SK-MEL-5 (cell line): ENCODE results near the gene FASTKD3. TPM values are rescaled to one million over a fixed set of nuclear protein-coding genes. Genes with fewer than 3 reads are reported as not detected.

Experiments
- DNase-seq: peaks from one replicate; pipeline ENCODE4 v3.0.0-alpha.2; 2016; ENCODE audit warnings: low read depth, low spot score
- in situ Hi-C: cut with HindIII; loops from 2 replicates; pipeline ENCODE4 v1.10.0; 2016; ENCODE audit warnings: low sequenced_read_pairs, high pct_unique_total_duplicates, low pct_unique_long_range_greater_than_20kb
- total RNA-seq: library from RNA; depleted of rRNA; stranded (reverse); fragments of >200 nt; shearing (Covaris generic); gene quantifications from 2 replicates; pipeline ENCODE4 v1.2.3, GENCODE V29; 2014

FASTKD3 gene
- total RNA-seq, 1 experiment from 2014 or later: 33.6 TPM

DNA sequence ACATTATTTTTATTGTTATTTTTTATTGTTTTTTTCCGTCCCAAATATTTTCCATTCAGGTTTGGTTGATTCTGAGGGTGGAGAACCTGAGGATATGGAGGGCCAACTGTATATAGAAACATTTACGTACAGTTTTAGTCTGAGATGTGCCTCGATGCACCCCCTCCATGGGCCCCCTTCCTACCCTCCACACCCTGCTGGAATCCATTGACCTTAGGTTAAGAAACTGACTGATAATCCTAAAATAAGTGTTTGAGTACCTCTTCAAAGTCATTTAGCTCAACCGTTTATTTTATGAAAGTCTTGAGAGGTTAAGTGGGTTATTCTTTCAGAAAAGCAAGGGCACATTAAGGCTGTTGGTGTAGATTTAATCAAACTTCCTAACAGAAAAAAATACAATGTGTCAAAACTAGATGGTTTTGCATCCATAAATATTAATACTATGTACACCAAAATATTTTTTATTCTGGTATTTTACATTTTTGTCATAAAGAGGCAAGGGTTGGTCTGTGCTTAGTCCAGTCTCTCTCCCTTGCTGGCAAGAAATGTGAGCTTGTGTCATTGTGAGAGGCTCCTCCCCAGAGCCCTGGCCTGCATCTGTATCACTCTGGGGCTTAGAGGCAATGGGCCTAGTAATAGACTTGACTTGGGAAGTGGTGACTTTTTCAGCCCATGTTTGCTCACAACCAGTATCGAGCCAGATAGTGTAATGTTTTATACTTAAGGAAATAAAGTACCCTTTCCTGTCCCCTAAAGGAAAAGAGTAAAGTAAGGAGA, 15.8 kb upstream of the FASTKD3 start:
- in situ Hi-C loops: no loop called here
- no peak for DNase-seq

DNA sequence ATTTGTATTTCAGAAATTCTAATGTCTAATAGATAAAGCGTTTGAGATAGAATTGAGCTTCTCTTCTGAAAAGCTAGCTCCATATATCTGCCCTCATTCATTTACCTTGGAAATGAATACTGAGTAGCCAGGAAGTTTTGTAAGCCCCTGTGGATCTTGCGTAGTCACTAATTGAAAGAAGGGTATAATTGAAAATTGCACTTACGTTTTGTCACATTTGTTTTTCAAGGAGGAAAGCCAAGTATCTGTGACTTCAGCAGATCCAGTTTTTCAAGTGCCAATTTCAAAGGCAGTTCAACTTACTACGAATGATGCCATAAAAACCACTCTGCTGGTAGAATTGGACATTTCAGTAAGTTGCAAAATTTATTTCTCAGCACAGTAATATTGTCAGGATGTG, 14.1 kb upstream of the FASTKD3 start:
- DNase-seq: no peak
- in situ Hi-C loops: no loop called here

DNA sequence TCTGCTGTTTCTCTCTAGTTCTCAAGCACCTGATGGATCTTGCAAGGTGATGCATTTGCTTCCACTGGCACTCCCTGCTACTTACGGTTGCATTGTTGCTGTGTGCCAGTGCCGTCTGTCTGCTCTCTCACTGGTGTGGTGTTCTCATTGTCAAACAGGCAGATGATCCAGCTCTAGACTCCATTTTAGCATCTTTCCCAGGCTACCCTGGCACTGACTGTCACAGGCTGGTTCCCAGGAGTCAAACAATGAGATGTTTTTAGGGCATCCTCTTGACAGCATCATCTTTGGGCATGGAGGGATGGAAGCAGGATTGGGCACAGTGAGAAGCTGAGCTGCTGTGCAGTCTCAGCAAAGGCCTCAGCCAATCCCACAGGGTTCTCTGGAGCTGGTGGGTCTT, 13.0 kb upstream of the FASTKD3 start:
- in situ Hi-C loops: no loop called here
- no peak for DNase-seq

DNA sequence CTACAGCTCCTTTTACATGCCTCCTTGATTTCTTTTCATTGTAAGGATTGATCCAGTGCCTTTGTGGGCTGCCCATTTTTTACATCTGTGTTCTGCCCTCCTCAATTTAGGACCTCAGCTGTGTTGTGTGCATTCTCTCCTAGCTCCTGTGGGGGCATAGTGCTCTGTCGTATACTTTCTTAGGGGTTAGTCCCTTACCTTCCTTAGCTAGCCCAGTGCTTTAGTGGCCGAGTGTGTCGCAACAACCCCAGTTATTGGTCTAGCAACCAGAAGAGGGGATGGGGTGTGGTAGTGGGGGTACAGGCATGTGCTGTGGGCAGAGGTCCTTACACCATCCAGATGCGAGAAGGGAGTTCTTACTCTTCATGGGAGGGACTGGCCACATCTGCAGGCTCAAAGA, 12.3 kb upstream of the FASTKD3 start:
- peak; percentile 33 for DNase-seq
- in situ Hi-C loops: no loop called here

DNA sequence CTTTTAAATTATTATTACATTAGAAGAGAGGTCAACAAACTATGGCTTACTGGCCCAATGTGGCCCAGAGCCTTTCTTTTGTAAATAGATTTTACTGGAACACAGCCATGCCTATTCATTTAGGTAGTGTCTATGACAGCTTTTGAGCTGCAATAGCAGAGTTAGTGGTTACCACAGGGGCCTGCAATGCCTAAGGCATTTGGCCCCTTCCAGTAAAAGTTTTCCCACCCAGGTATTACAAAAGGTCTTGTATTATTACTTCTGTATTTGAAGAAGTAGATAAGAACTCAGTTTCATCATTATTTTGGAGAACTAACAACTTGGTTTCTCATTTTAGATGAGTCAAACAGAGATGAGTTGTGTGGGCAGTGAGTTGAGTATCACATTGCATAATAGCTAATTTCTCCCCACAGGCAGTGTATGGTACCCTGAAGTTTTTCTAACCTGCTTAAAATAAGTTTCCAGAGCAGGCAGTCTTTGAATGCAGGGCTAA, 9.6 kb upstream of the FASTKD3 start:
- in situ Hi-C loops: no loop called here
- no peak for DNase-seq

DNA sequence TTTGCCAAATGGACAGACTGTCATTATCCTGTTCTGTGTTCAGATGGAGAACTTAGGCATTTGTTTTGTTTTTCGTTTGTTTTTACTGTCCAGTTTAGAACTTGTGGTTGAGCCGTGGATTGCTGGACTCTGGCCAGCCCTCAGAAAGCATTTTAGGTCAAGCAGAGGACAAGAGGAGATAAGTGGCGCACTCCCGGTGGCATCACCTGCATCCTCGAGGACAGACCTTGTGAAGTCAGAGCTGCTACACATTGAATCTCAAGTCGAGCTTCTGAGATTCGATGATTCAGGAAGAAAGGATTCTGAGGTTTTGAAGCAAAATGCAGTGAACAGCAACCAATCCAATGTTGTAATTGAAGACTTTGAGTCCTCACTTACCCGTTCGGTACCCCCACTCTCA, 9.0 kb upstream of the FASTKD3 start:
- no peak for DNase-seq
- in situ Hi-C loops: no loop called here

DNA sequence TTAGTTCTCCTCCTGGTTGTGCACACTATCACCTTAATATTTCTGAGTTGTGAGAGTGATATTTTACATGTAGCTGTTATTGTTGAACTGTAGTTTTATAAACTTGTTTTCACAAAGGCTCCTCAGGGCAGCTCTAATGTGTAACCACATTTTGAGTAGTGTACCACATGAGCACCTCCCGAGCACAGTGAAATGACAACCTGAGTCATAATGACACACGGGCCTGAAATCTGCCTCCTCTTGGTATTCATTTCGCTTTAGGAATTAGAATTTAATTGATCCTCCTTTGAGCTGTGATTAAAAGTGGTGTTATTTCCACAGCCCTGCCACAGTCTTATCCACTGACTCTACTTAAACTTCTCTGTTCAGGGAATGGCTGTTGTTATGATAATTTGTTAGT, 8.0 kb upstream of the FASTKD3 start:
- in situ Hi-C loops: no loop called here
- no peak for DNase-seq

DNA sequence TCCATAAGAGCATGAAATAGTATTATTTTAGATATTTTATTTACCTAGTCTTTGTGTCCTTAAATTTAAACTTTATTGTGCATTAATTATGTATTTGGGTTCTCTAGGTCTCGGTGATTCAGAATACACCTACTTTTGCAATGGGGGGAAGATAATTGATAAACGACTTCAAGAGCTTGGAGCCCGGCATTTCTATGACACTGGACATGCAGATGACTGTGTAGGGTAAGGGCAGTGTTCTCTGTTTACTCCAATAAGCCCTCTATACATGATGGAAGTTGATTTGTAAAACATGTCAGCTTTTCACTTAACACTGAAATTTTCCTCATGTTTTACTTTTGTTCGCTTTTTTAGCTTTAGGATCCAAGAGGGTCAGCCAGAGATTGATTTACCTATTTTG, 6.3 kb upstream of the FASTKD3 start:
- DNase-seq: no peak
- in situ Hi-C loops: no loop called here

DNA sequence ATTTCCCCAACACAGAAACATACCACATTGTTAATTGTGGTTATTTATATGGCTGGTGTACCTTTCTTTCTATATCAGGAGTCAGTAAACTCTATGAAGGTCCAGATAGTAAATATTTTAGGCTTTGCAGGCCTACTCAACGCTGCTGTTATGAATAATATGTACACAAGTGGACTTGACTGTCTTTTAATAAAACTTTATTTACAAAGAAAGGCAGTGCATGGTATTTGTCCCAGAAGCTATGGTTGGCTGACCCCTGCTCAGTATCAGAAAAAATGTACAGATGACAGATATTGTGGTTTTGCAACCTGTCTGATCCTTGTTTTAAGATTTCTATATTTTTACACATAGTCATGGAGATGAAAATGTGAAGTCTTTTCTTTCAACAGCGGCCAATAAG, 5.8 kb upstream of the FASTKD3 start:
- in situ Hi-C loops: no loop called here
- DNase-seq: no peak

DNA sequence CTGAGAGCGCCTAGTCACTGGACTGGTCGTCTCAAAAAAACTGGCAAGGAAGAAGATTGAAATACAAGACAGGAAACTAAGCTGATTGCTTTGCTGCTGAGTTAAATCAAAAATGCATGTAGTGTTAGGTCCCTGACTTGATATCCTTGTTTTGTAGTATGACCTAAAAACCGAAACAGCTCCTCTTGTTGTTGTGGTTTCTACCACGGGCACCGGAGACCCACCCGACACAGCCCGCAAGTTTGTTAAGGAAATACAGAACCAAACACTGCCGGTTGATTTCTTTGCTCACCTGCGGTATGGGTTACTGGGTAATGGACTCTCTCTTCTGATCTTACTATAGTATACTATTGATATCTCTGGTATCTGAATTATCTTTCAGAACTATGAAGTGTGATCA, 4.4 kb upstream of the FASTKD3 start:
- in situ Hi-C loops: no loop called here
- DNase-seq: no peak

DNA sequence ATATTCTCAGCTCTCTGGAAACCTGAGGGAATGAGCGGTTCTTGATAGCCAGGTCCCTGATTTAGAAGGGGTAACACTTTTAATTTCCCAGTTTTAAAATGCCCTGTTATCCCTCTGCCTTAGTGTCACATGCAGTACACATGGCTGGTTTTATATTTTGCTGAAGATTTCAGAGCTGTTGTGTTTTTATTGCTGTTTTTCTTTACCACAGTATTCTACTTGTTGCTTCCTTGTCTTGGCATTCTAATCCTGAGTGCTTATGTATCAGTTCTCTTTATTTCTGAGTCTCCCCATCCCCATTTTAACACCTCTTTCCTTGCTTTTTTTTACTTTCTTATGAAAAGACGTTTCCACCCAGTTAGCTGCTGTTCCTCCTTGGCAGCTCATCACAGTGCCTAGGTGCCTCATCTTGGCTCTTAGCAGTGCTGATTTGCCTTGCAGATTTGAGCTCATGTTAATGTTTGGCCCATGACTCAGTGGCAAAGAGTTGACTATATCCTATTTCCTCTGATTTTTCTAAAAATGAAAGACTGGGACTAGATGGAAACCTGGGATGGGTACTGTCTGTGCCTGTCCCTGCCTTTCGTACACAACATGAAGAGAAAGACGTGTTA, 3.8 kb upstream of the FASTKD3 start:
- in situ Hi-C loops: no loop called here
- no peak for DNase-seq

DNA sequence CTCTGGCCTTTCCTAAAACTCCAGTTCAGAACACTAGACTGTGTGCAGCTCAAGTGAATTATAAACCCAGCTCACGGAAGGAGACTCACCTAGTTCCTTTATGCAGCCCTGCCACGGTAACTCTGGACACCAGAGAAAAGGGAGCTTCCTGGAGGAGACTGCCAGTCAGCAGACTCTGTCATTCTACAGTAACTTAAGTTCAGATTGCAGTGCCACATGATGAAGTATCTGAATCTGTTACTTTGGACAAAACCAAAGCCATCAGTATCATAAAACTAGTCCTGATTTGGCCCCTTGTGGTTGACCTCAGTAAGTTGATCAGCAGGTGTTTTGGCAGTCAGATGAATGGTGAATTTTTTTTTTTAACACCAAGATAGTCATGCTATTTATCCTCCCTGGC, 2.8 kb upstream of the FASTKD3 start:
- in situ Hi-C loops: no loop called here
- DNase-seq: no peak

DNA sequence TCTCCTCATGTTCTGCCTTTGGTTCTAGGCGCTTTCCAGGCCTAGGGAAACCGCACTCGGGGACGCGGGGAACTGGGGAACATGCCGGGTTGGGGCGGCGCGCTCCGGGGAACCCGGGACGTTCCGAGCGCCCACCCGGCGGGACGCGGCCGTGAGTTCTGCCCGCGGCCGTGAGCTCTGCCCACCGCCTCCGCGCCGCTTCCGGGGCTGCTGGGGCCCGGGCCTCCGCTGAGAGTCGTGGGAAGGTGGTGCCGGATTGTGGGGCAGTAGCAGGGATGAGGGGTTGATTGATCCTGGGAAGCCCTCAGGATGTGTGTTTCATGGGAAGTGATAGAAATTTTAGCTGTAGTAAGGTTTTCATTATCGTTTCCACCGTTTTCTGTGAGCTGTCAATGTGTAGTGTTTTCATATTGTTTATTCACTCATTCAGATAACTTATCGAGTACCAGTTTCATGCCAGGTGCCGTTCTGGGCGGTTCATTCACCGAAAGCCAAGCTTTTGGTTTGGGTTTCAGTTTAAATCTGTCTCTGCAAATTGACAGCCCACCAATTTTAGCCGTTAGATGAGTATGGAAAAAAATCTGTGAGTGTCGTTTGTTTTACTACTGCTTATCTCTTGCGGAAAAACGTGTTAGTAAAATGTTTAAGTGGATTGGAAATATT, 774 bp upstream of the FASTKD3 start:
- in situ Hi-C loops: no loop called here
- peak; percentile 22 for DNase-seq

DNA sequence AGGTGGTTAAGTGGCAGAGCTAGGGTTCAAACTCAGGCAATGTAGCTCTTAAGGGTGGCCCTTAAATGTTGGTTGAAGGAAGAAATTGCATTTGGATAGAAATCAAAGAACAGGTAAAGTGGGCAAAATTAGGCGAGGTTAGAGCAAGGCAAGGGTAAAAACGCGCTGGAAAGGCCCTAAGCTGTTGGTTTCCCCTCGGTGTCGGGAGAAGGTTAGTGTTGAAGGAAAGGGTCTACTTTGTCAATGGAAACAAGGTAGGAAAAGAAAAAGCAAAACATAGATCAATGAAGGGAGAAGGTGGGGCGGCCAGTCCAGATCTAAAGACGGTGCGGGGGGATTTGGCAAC, 431 bp downstream of the FASTKD3 start:
- in situ Hi-C loops: no loop called here
- DNase-seq: no peak

DNA sequence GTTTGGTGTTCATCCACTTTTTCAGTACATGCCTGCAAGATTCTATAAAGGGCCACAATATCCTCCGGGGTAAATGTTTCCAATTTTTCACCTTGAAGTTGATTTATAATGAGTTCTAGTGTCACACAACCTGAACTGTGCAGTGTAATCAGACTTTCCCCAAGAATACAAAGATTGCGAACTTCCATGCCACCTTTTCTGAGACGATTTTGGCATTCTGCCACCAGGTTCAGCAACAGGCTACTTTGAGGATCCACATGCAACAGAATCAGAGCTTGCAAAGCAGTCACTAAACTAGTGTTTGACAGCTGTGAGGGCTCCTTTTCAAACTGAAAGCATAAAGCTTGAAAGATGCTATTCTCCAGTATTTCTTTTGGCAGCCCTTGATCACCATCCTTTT, 1.6 kb downstream of the FASTKD3 start:
- in situ Hi-C loops: no loop called here
- no peak for DNase-seq

DNA sequence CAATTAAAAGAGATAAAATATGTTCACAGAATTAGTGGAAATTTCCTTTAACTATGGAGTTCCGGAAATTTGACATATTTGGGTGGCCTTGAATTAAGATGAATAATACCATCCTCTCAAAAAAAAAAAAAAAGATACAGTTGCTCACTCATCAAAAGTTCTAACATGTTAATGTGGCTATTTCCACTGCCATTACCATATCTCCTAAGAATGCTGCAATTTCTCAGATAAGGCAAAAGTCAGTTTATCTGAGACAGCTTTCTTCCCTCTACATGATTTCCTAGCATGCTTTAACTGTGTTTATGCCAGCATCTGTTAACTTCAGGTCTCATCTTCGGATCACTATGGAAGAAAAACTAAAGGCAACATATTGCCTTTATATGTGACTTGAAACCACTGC, 2.6 kb downstream of the FASTKD3 start:
- DNase-seq: no peak
- in situ Hi-C loops: no loop called here

DNA sequence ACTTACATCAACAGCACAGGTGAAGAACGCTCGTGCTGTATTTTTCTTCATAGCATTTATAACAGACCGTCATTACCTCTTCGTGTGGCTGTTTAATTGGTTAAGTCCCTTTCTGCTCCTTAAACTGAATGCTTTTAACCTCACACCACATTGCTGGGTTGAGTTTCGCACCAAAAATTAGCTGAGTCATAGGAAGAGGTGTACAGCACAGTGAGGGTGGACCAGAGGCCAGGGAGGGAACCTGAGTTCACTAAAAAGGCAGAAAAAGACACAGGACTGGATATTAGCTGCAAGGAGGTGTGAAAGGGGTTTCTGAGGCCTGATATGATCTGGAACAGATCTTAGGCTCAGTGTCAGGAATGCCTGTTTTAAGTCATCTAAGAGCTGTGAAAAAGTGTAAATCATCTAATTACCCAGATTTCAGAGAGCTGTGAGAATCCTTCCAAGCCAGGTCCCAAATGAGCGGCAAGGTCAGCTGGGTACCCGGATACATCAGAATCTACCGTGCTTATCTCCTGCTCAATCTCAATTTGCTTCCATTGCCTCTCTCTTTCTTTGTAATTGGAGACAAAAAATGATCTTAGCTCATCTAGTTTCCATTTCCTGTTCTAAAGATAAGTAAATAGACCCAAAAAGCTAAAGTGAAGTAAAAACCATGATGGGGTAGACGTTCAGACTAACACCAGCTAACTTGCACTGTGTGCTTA, 10.8 kb downstream of the FASTKD3 start:
- no peak for DNase-seq
- in situ Hi-C loops: no loop called here

DNA sequence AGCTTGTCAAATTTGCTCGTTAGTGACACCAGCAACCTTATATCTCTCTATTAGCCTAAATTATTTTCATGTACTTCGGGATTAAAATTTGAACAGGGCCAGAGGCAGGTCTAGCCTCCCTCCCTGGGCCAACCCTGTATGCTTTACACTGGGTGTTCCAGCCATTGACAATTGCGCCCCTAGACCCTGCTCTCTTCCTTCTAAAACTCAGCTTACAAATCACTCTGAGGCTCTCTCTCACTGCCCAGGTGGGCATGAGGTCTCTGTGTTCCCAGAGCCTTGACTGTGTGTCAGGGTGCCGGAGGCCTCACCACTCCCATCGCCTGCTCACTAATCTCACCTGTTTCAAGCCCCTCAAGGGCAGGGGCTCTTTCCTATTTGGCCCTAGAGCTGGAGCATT, 11.5 kb downstream of the FASTKD3 start:
- in situ Hi-C loops: no loop called here
- no peak for DNase-seq
